Sigmoid colon (tissue), 7 donors: Measurements from ENCODE around the gene TMEM204. TPM values are rescaled to one million over a fixed set of nuclear protein-coding genes. Genes with fewer than 3 reads are reported as not detected.
A peak's percentile ranks its signal among the peaks of the same experiment; 100 is the strongest.

ENCODE experiments used
- DNase-seq: peaks from one replicate; pipeline ENCODE4 v3.0.0-alpha.2; 2019
- H3K27ac ChIP-seq, 4 donors: fragments of 200-600 bp; sonication (generic); one replicate each; pipeline ENCODE4 v1.5.1; 2016 to 2019; ENCODE audit warnings: mild to moderate bottlenecking in 1 of 4
- H3K27me3 ChIP-seq, 3 donors: fragments of 200-600 bp; sonication (generic); one replicate each; pipeline ENCODE4 v1.5.1; 2019; ENCODE audit warnings: mild to moderate bottlenecking in 1 of 3
- H3K36me3 ChIP-seq, 4 donors: fragments of 200-600 bp; sonication (generic); one replicate each; pipeline ENCODE4 v1.5.1; 2016 to 2019
- H3K4me1 ChIP-seq, 4 donors: fragments of 200-600 bp; sonication (generic); one replicate each; pipeline ENCODE4 v1.5.1; 2017 to 2019
- H3K4me3 ChIP-seq, 4 donors: fragments of 200-600 bp; sonication (generic); one replicate each; pipeline ENCODE4 v1.5.1; 2017 to 2019; ENCODE audit warnings: mild to moderate bottlenecking in 2 of 4, moderate library complexity in 1 of 4
- H3K9me3 ChIP-seq, 4 donors: fragments of 200-600 bp in 3 of 4; sonication (generic) in 3 of 4; one replicate each; pipeline versions ENCODE4 v1.5.1 to v1.6.1; 2013 to 2019
- CTCF ChIP-seq, 4 experiments: fragments of 450-650 bp in 3 of 4; fragments of 200-600 bp in 1 of 4; IDR thresholded peaks; one replicate each; pipeline ENCODE4 v1.5.1; 2016 to 2019; ENCODE audit warnings: antibody characterized with exemption in 4 of 4, mild to moderate bottlenecking in 3 of 4, moderate library complexity in 2 of 4
- EP300 ChIP-seq, 4 donors: sonication (generic); formaldehyde crosslinking; IDR thresholded peaks; one replicate each; pipeline ENCODE4 v1.6.1; 2017; ENCODE audit warnings: antibody characterized with exemption in 4 of 4
- POLR2A ChIP-seq, 2 donors: fragments of 450-650 bp; IDR thresholded peaks; one replicate each; pipeline ENCODE4 v1.6.1; 2016; ENCODE audit warnings: antibody characterized with exemption in 2 of 2, mild to moderate bottlenecking in 2 of 2, moderate library complexity in 2 of 2
- POLR2AphosphoS5 ChIP-seq, 4 donors: sonication (generic); formaldehyde crosslinking; IDR thresholded peaks; one replicate each; pipeline ENCODE4 v1.6.1; 2017; ENCODE audit warnings: antibody characterized with exemption in 4 of 4
- WGBS, 2 donors: extraction: QIAGEN DNeasy Blood & Tissue Kit; methylation state at CpG; one replicate each; pipeline ENCODE4 v1.1.7; 2013; 5-methylcytosine and 5-hydroxymethylcytosine counted together
- intact Hi-C: fragments of 100-400 bp; cut with DNase I; formaldehyde crosslinking; loops from one replicate; pipeline ENCODE4 v1.15.1; 2023
- polyA plus RNA-seq, 3 donors: library from polyadenylated mRNA; stranded (reverse); fragments of 200-250 nt; gene quantifications; one replicate each; pipeline ENCODE4 v1.2.3, GENCODE V29; 2013
- total RNA-seq, 4 donors: library from RNA; depleted of rRNA; stranded (reverse); fragments of >200 nt; gene quantifications; one replicate each; pipeline ENCODE4 v1.1.0, GENCODE V29; 2016
- donor health status: healthy with polysubstance abuse.
- donor health status: Bipolar disorder and iron deficiency.
- donor health status: healthy.

Gene TMEM204
- total and polyA plus RNA-seq, 7 donors: 2.5 to 46.0 (median 38.0) TPM

DNA sequence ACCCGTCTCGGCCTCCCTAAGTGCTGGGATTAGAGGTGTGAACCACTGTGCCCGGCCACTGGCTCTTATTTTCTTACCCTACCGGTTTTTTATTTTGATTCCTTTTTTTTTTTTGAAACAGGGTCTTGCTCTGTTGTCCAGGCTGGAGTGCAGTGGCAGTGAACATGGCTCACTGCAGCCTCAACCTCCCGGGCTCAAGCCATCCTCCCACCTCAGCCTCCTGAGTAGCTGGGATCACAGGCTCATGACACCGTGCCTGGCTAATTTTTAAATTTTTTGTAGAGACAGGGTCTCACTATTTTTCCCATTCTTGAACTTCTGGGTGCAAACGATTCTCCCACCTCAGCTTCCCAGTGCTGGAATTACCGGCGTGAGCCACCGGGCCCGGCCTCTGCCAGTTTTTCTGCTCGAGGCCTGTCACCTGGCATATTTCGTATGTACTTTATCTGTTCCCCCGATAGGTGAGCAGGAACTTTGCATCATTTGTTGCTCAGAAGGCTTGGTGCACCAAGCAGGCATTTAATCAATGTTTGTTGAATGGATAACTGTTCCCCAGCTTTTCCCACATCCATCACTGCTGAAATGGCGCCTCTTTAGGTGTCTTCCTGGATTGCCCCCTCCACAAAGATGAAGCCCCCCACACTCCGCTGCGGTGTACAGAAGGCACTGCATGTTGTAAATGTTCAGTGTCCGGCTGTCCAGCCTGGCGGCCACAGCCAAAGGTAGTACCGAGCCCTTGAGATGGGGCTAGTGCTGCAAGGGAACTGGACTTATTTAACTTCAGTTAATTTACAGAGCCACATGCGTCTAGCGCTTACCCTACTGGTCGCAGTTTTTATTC, 41.2 kb upstream of the TMEM204 start:
- no peak for DNase-seq
- H3K4me1 ChIP-seq: peaks cover 0 to 30% (median 25%) of the 10 kb centered on the region in 4 donors
- intact Hi-C loops: loop anchor here (5.0 kb wide), 1 partner anchor 120 kb away; the partner anchor contains the start of genes CRAMP1 and IFT140
- 81 to 86% methylated on average over 23 of the region's 23 CpGs for WGBS, 2 donors
- H3K9me3 ChIP-seq: no peaks in the 10 kb centered on the region
- no peaks in the 10 kb centered on the region for H3K27me3 ChIP-seq
- H3K4me3 ChIP-seq: peak overlapping the region; percentile 72 to 84 (median 79)
- no peak for TF ChIP-seq EP300 (IDR thresholded peaks at IDR 0.05)
- TF ChIP-seq POLR2AphosphoS5 (IDR thresholded peaks at IDR 0.05): no peak
- H3K36me3 ChIP-seq: peaks cover 8 to 28% (median 14%) of the 10 kb centered on the region in 4 donors
- peak overlapping the region; percentile 87 to 93 (median 88) for H3K27ac ChIP-seq

DNA sequence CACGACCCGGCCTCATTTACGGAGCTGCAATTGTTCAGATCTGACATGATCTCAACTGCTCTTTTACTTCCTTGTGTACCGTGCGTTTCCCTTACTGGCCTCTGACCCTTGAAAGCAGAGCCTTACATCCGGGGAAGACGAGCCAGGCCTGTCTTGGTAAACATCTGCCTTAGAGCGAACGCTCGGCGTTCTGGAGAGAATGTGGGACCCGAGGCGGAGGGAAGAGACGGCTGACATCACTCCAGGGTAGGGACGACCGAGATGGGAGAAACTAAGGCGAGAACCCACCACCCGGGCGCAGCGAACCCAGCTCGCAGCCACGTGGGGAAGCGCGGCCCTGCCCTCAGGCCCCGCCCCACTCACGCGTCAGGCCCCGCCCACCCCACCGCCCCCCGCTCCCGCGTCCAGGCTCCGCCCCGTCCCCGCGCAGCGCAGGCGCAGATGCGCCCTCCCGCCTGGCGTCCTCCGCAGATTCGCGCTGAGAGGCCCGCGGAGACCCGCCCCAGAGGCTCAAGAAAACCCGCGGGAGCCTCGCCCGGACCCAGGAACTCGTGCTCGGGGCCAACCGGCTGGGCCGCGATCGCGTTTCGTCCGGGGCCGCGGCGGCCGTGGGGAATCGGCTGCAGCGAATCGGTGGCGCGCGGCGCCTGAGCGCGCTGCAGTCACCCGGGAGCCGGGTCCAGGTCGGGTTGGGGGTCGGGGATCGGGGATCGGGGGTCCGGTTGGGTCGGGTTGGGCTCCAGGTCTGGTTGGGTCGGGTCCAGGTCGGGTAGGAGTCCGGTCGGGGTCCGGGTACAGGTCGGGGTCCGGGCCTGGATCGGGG, 40.3 kb upstream of the TMEM204 start, which contains the start of gene TELO2:
TELO2 (plus strand) TSS at position 438 of the 823 bp plus-strand sequence. CDS start 922 bp downstream, outside the sequence.
- 1% methylated on average over 89 of the region's 89 CpGs for WGBS, 2 donors

GRCh38 chr16:1493746-1494094, 39.7 kb upstream of the TMEM204 start:
- no peaks in the 10 kb centered on the region for H3K9me3 ChIP-seq
- H3K36me3 ChIP-seq: peaks cover 8 to 41% (median 22%) of the 10 kb centered on the region in 4 donors
- peaks cover 0 to 30% (median 25%) of the 10 kb centered on the region in 4 donors for H3K4me1 ChIP-seq
- no peak for DNase-seq
- 1% methylated on average over 30 of the region's 30 CpGs for WGBS, 2 donors
- H3K27me3 ChIP-seq: no peaks in the 10 kb centered on the region
- H3K4me3 ChIP-seq: peak overlapping the region; percentile 72 to 84 (median 79)
- H3K27ac ChIP-seq: peak overlapping the region; percentile 87 to 93 (median 88)
- TF ChIP-seq POLR2AphosphoS5 (IDR thresholded peaks at IDR 0.05) (no peak), EP300 (IDR thresholded peaks at IDR 0.05) (no peak), CTCF (IDR thresholded peaks at IDR 0.05) (no peak), POLR2A (IDR thresholded peaks at IDR 0.05) (no peak)
- intact Hi-C loops: loop anchor here (5.0 kb wide), 1 partner anchor 119 kb away; the partner anchor contains the start of genes CRAMP1 and IFT140

More for the DNA sequence above, 40.3 kb upstream of the TMEM204 start, which contains the start of gene TELO2:
- Histone ChIP-seq H3K27me3 (no peaks in the 10 kb centered on the region), H3K36me3 (peaks cover 8 to 36% (median 19%) of the 10 kb centered on the region in 4 donors), H3K27ac (peak within 1 kb of the TSS; percentile 87 to 93 (median 88)), H3K4me1 (peaks cover 0 to 30% (median 25%) of the 10 kb centered on the region in 4 donors), H3K4me3 (peak within 1 kb of the TSS; percentile 72 to 84 (median 79)), H3K9me3 (no peaks in the 10 kb centered on the region)
- intact Hi-C loops: loop anchor here (5.0 kb wide), 1 partner anchor 119 kb away; the partner anchor contains the start of genes CRAMP1 and IFT140
- no peak for TF ChIP-seq POLR2A (IDR thresholded peaks at IDR 0.05)
- no peak for TF ChIP-seq EP300 (IDR thresholded peaks at IDR 0.05)
- peak in 3 of 4 donors; percentile 49 to 64 (median 56) for TF ChIP-seq POLR2AphosphoS5 (IDR thresholded peaks at IDR 0.05)
- no peak for TF ChIP-seq CTCF (IDR thresholded peaks at IDR 0.05)
- DNase-seq: peak; percentile 89

- peak overlapping the region; percentile 87 to 93 (median 88) for H3K27ac ChIP-seq
- WGBS, 2 donors: 30 to 50% methylated on average over 25 of the region's 25 CpGs
- H3K27me3 ChIP-seq: no peaks in the 10 kb centered on the region
- no peaks in the 10 kb centered on the region for H3K9me3 ChIP-seq
- H3K36me3 ChIP-seq: peaks cover 8 to 45% (median 25%) of the 10 kb centered on the region in 4 donors
- H3K4me1 ChIP-seq: peaks cover 0 to 30% (median 25%) of the 10 kb centered on the region in 4 donors
- intact Hi-C loops: loop anchor here (5.0 kb wide), 1 partner anchor 118 kb away; the partner anchor contains the start of genes CRAMP1 and IFT140
- peak overlapping the region; percentile 72 to 84 (median 79) for H3K4me3 ChIP-seq
- peak in 3 of 4 experiments; percentile 11 to 38 (median 38) for TF ChIP-seq CTCF (IDR thresholded peaks at IDR 0.05)
- TF ChIP-seq POLR2AphosphoS5 (IDR thresholded peaks at IDR 0.05): peak in 1 of 4 donors; percentile 4
- no peak for TF ChIP-seq EP300 (IDR thresholded peaks at IDR 0.05)
- peak; percentile 81 for DNase-seq
These were observed 39.3 kb upstream of the TMEM204 start for GRCh38 chr16:1494129-1494640.
